HEK293T (cell line): ENCODE data around the gene GPRC5B.

ENCODE experiments used
- CTCF ChIA-PET: fragments of 350-600 bp; formaldehyde crosslinking; extraction: SDS; loops from one replicate; lab custom pipeline; 2021; ENCODE audit warnings: antibody characterized with exemption, inconsistent platforms; lab: Yijun Ruan, JAX
- POLR2A ChIA-PET: fragments of 350-600 bp; formaldehyde crosslinking; extraction: SDS; loops from one replicate; lab custom pipeline; 2020; ENCODE audit warnings: antibody characterized with exemption, inconsistent platforms; lab: Yijun Ruan, JAX
- DNase-seq: peaks from one replicate; pipeline ENCODE4 v3.0.0; 2012; ENCODE audit warnings: mixed read lengths; ENCODE audit errors: extremely low spot score
- ARNT ChIP-seq: fragments of 450-650 bp; IDR thresholded peaks from 2 replicates; pipeline ENCODE4 v1.6.1; 2017; ENCODE audit warnings: mild to moderate bottlenecking
- BHLHE40 ChIP-seq: fragments of 450-650 bp; IDR thresholded peaks from 2 replicates; pipeline ENCODE4 v1.6.1; 2016; ENCODE audit warnings: mild to moderate bottlenecking, moderate library complexity, borderline replicate concordance
- CTBP1 ChIP-seq: fragments of 450-650 bp; IDR thresholded peaks from 2 replicates; pipeline ENCODE4 v1.6.1; 2016; ENCODE audit warnings: borderline replicate concordance
- ELF4 ChIP-seq: fragments of 450-650 bp; IDR thresholded peaks from 2 replicates; pipeline ENCODE4 v1.6.1; 2017; ENCODE audit warnings: antibody characterized with exemption
- FOXA1 ChIP-seq: fragments of 450-650 bp; IDR thresholded peaks from 2 replicates; pipeline ENCODE4 v1.6.1; 2016; ENCODE audit warnings: mild to moderate bottlenecking
- FOXK2 ChIP-seq: fragments of 450-650 bp; IDR thresholded peaks from 2 replicates; pipeline ENCODE4 v1.6.1; 2016; ENCODE audit warnings: mild to moderate bottlenecking
- FOXM1 ChIP-seq: fragments of 450-650 bp; IDR thresholded peaks from 2 replicates; pipeline ENCODE4 v1.6.1; 2017; ENCODE audit warnings: mild to moderate bottlenecking, borderline replicate concordance
- HDGF ChIP-seq: fragments of 450-650 bp; IDR thresholded peaks from 2 replicates; pipeline ENCODE4 v1.6.1; 2017; ENCODE audit warnings: antibody characterized with exemption, borderline replicate concordance
- L3MBTL2 ChIP-seq: fragments of 450-650 bp; conservative IDR thresholded peaks from 2 replicates; pipeline ENCODE4 v1.6.1; 2016; ENCODE audit warnings: mild to moderate bottlenecking
- LEF1 ChIP-seq: fragments of 450-650 bp; IDR thresholded peaks from 2 replicates; pipeline ENCODE4 v1.6.1; 2017; ENCODE audit warnings: mild to moderate bottlenecking, borderline replicate concordance
- NFRKB ChIP-seq: fragments of 450-650 bp; IDR thresholded peaks from 2 replicates; pipeline ENCODE4 v1.6.1; 2016; ENCODE audit warnings: mild to moderate bottlenecking, moderate library complexity
- SP1 ChIP-seq: fragments of 450-650 bp; IDR thresholded peaks from 2 replicates; pipeline ENCODE4 v1.6.1; 2017
- SUZ12 ChIP-seq: fragments of 450-650 bp; IDR thresholded peaks from 2 replicates; pipeline ENCODE4 v1.6.1; 2016; ENCODE audit warnings: mild to moderate bottlenecking
- TARDBP ChIP-seq: fragments of 450-650 bp; IDR thresholded peaks from 2 replicates; pipeline ENCODE4 v1.6.1; 2016
- ZNF384 ChIP-seq: fragments of 450-650 bp; IDR thresholded peaks from 2 replicates; pipeline ENCODE4 v1.6.1; 2016
- TF ChIP-seq, protein P1 (sequence below): fragments of 450-650 bp; IDR thresholded peaks from 2 replicates; pipeline ENCODE4 v1.6.1; 2016

The GPRC5B gene

DNA sequence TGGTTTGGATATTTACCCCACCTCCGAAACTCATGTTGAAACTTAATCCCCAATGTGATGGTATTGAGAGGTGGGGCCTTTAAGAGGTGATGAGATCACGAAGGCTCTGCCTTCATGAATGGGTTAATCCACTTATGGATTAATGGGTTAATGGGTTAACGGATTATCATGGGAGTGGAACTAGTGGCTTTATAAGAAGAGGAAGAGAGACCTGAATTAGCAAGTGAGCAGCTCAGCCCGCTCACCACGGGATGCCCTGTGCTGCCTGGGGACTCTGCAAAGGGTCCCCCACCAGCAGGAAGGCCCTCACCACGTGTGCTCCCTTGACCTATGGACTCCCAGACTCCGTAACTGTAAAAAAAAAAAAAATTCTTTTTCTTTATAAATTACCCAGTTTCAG, 16.5 kb upstream of the GPRC5B start:
- ChIA-PET POLR2A (no interaction called here), CTCF (no interaction called here)
- TF ChIP-seq ARNT = no peak
- TF ChIP-seq ELF4 = no peak
- no peak for TF ChIP-seq NFRKB
- no peak for TF ChIP-seq CTBP1
- no peak for TF ChIP-seq SP1
- TF ChIP-seq LEF1 = no peak
- TF ChIP-seq FOXK2 = no peak
- TF ChIP-seq, protein P1, sequence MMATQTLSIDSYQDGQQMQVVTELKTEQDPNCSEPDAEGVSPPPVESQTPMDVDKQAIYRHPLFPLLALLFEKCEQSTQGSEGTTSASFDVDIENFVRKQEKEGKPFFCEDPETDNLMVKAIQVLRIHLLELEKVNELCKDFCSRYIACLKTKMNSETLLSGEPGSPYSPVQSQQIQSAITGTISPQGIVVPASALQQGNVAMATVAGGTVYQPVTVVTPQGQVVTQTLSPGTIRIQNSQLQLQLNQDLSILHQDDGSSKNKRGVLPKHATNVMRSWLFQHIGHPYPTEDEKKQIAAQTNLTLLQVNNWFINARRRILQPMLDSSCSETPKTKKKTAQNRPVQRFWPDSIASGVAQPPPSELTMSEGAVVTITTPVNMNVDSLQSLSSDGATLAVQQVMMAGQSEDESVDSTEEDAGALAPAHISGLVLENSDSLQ = no peak
- no peak for TF ChIP-seq L3MBTL2
- TF ChIP-seq SUZ12 = no peak
- DNase-seq = no peak

DNA sequence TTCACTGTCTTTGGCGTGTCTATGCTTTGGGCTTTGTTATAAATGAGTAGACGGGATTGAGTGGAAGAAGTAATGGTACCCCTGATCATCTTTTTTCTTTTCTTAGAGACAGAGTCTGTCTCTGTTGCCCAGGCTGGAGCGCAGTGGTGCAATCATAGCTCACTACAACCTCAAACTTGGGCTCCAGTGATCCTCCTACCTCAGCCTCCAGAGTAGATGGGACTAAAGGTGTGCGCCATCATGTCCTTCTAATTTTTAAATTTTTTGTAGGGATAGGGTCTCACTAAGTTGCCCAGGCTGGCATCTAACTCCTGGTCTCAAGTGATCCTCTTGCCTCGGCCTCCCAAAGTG, 14.9 kb upstream of the GPRC5B start:
- ChIA-PET POLR2A (no interaction called here), CTCF (interaction anchor here (0.7 to 1.8 kb wide), 4 partner anchors 8 to 414 kb away, joined by 4 to 11 read pairs (median 6); no protein-coding TSS in a partner anchor)
- DNase-seq = no peak
- no peak for TF ChIP-seq NFRKB
- no peak for TF ChIP-seq L3MBTL2
- TF ChIP-seq FOXM1 = no peak
- TF ChIP-seq SP1 = no peak
- no peak for TF ChIP-seq HDGF
- no peak for TF ChIP-seq BHLHE40
- TF ChIP-seq LEF1 = no peak
- no peak for TF ChIP-seq FOXA1
- TF ChIP-seq ZNF384 = no peak
- no peak for TF ChIP-seq ARNT
- TF ChIP-seq SUZ12 = no peak
- TF ChIP-seq FOXK2 = no peak

DNA sequence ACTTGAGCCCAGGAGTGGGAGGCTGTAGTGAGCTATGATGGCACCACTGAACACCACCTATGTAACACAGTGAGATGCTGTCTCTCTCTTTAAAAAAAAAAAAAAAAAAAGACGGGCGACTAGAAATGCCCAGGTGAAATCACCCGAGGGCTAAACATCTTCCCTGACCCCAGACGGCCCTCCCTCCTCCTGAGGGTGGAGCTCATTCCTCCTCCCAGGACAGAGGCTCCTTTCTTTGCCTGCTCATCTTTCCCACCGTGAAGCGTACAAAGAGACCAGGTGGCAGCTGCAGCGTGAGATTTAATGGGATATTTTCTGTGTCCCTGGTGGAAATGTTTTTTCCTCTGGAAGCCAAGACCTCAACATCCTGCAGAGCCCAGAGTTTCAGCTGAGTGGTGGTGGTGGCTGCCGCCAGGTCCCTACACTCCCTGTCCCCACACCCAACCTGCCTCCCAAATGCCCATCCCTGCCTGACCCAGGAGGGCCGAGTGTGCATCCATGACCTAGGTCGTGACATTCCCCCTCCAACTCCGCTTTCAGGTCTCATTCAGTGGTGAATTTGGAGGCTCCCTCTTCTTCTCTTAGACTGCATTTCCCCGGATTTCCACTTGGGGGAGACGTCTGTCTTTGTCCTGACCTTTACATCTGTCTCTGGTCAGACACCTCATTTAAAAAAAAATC, 14.4 kb upstream of the GPRC5B start:
- TF ChIP-seq ARNT = no peak
- TF ChIP-seq, protein P1 = no peak
- TF ChIP-seq BHLHE40 = no peak
- TF ChIP-seq SUZ12 = no peak
- no peak for TF ChIP-seq LEF1
- TF ChIP-seq FOXM1 = no peak
- no peak for TF ChIP-seq TARDBP
- TF ChIP-seq FOXA1 = no peak
- TF ChIP-seq FOXK2 = no peak
- no peak for TF ChIP-seq NFRKB
- no peak for TF ChIP-seq ELF4
- no peak for TF ChIP-seq ZNF384
- no peak for TF ChIP-seq SP1
- TF ChIP-seq L3MBTL2 = no peak
- ChIA-PET CTCF (interaction anchor here (0.5 to 2.0 kb wide), 7 partner anchors 8 to 814 kb away, joined by 4 to 11 read pairs (median 5); no protein-coding TSS in a partner anchor), POLR2A (no interaction called here)
- peak; percentile 55 for DNase-seq

DNA sequence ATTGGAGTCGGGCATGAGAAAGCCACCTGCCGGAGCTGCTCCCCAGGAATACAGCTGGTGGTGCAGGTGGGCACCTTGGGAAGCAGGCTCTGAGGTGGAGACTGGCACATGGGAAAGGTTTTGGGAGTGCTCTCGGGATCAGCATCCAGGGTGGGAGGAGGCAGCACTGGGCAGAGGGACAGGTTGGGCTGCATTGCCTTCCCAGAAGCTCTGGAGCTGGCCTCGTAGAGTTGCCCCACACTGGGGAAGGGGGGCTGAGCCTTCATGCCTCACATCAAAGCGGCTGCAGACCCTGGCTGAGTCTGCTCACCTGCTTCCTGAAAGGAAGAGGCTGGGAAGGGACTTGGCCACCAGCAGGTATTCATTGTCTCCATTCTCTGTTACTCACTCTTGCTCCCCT, 13.5 kb upstream of the GPRC5B start:
- no peak for TF ChIP-seq SUZ12
- no peak for TF ChIP-seq FOXA1
- no peak for TF ChIP-seq L3MBTL2
- TF ChIP-seq FOXK2 = no peak
- TF ChIP-seq TARDBP = no peak
- TF ChIP-seq ARNT = no peak
- POLR2A ChIA-PET = no interaction called here
- CTCF ChIA-PET = interaction anchor here (1.8 to 2.0 kb wide), 2 partner anchors 9 to 486 kb away, joined by 8 to 9 read pairs; no protein-coding TSS in a partner anchor
- no peak for DNase-seq

DNA sequence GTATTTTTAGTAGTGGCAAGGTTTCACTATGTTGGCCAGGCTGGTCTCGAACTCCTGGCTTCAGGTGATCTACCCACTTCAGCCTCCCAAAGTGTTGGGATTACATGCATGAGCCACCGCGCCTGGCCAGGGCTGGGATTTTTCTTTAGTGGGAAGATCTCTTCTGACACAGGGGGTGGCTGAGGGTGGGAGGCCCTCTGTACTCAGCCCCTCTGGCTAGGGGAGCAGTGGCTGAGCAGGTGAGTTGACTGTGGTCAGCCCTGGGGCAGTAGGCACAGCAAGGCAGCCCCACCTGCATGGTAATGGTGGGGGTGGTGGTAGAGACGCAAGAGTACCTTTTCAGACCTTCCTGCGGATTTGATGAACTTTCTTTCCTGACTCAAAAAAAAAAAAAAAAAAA, 12.3 kb upstream of the GPRC5B start:
- DNase-seq = no peak
- no peak for TF ChIP-seq FOXM1
- no peak for TF ChIP-seq CTBP1
- TF ChIP-seq HDGF = no peak
- TF ChIP-seq TARDBP = no peak
- no peak for TF ChIP-seq ELF4
- no peak for TF ChIP-seq ZNF384
- ChIA-PET POLR2A (no interaction called here), CTCF (interaction anchor here (0.6 kb wide), 2 partner anchors 239 to 399 kb away, joined by 3 to 9 read pairs; no protein-coding TSS in a partner anchor)

DNA sequence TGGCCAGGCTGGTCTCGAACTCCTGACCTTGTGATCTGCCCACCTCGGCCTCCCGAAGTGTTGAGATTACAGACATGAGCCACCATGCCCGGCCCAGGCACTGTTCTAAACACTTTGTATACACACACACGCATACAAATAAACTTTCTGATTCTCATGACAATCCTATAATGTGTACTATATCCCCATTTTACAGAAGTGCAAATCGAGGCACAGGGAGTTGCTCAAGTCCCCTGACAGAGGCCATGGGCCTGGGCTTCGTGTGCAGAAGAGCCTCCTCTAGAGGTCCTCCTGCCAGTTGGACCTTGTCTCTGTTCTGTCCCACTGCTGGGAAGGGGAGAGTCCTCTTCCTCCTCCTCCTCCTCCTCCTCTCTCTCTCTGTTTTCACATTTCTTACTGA, 9.9 kb upstream of the GPRC5B start:
- TF ChIP-seq ELF4 = no peak
- TF ChIP-seq ZNF384 = no peak
- no peak for TF ChIP-seq L3MBTL2
- no peak for TF ChIP-seq SP1
- no peak for TF ChIP-seq HDGF
- no peak for TF ChIP-seq FOXM1
- TF ChIP-seq ARNT = no peak
- TF ChIP-seq CTBP1 = no peak
- no peak for TF ChIP-seq FOXA1
- no peak for TF ChIP-seq LEF1
- TF ChIP-seq BHLHE40 = no peak
- no peak for TF ChIP-seq TARDBP
- TF ChIP-seq FOXK2 = no peak
- TF ChIP-seq, protein P1 = no peak
- TF ChIP-seq SUZ12 = no peak
- ChIA-PET POLR2A (no interaction called here), CTCF (interaction anchor here (0.6 kb wide), 1 partner anchor 13 kb away, joined by 3 read pairs; no protein-coding TSS in a partner anchor)
- DNase-seq = no peak
